Esophagus (tissue), 2 donors: ENCODE results near the gene ASB10. TPM values are rescaled to one million over a fixed set of nuclear protein-coding genes. Genes with fewer than 3 reads are reported as not detected.

Experiments
- H3K27ac ChIP-seq, 2 donors: one replicate each; pipeline ENCODE4 v1.5.1; 2013; ENCODE audit warnings: low read depth in 2 of 2, mild to moderate bottlenecking in 2 of 2, inconsistent platforms in 1 of 2, low read length in 1 of 2, moderate library complexity in 1 of 2
- H3K27me3 ChIP-seq, 2 donors: one replicate each; pipeline ENCODE4 v1.6.1; 2013; ENCODE audit warnings: low read length in 2 of 2, control low read depth in 1 of 2, mild to moderate bottlenecking in 1 of 2; ENCODE audit not compliant: insufficient read depth in 2 of 2, control insufficient read depth in 1 of 2
- H3K36me3 ChIP-seq, 2 donors: one replicate each; pipeline ENCODE4 v1.6.1; 2013; ENCODE audit warnings: low read length in 1 of 2; ENCODE audit not compliant: control insufficient read depth in 2 of 2, insufficient read depth in 2 of 2
- H3K4me1 ChIP-seq, 2 donors: one replicate each; pipeline ENCODE4 v1.6.1; 2013; ENCODE audit warnings: low read length in 1 of 2; ENCODE audit not compliant: control insufficient read depth in 2 of 2, insufficient read depth in 2 of 2
- H3K4me3 ChIP-seq, 2 donors: one replicate each; pipeline ENCODE4 v1.5.1; 2013; ENCODE audit warnings: low read length in 2 of 2, mild to moderate bottlenecking in 2 of 2, low read depth in 1 of 2, moderate library complexity in 1 of 2
- H3K9me3 ChIP-seq, 2 donors: one replicate each; pipeline ENCODE4 v1.6.1; 2013; ENCODE audit warnings: mild to moderate bottlenecking in 2 of 2, low read depth in 1 of 2, low read length in 1 of 2, moderate library complexity in 1 of 2; ENCODE audit not compliant: control insufficient read depth in 2 of 2, insufficient read depth in 1 of 2
- WGBS, 2 donors: extraction: QIAGEN DNeasy Blood & Tissue Kit; methylation state at CpG; one replicate each; pipeline ENCODE4 v1.1.7; 2013; 5-methylcytosine and 5-hydroxymethylcytosine counted together
- polyA plus RNA-seq, 2 donors: library from polyadenylated mRNA; stranded (reverse); fragments of 200-250 nt; gene quantifications; one replicate each; pipeline ENCODE4 v1.2.3, GENCODE V29; 2013
- donor health status: healthy with polysubstance abuse.
- donor health status: Bipolar disorder and iron deficiency.

Gene ASB10
- polyA plus RNA-seq, 2 donors, result 0.01 TPM; not detected in 1

DNA sequence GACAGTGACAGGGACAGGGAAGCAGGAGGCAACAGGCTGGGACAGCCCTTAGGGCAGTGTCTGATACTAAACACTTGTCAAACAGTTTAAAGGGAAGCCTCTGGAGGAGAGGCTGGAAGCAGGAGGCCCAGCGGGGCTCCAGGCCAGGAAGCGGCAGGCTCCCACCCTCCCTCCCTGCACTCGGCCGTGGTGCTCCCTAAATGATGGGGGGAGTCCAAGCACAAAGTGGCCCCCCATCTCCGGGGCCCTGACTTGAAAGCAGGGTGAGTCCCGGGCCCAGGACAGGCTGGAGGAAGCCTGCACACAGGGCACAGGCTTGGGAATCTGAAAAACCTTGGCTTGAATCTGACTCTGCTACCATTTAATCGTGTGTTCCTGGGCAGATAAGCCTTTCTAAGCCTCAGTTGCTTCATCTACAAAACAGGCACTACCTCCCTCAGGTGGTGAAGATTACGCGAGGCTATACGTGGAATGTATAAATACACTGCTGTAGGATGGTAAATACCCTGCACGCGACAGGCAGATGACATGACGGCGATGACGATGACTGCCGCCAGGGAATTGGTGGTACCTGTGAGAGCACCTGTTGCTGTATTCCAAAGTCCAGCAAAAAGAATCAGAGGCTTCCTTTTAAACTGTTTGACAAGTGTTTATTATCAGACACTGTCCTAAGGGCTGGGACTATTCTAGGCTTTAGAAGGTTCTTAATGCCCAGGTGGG lies 53.6 kb downstream of the ASB10 start:
- H3K27ac ChIP-seq, result no peak overlapping the region
- peaks cover 12 to 80% of the 10 kb centered on the region in 2 donors for H3K36me3 ChIP-seq
- H3K27me3 ChIP-seq, result no peaks in the 10 kb centered on the region
- H3K4me3 ChIP-seq, result no peak overlapping the region
- WGBS, 2 donors, result 89 to 92% methylated on average over 16 of the region's 16 CpGs
- no peaks in the 10 kb centered on the region for H3K9me3 ChIP-seq
- H3K4me1 ChIP-seq, result peaks cover 0 to 2% of the 10 kb centered on the region in 2 donors

GRCh38 chr7:151132461-151133205 lies 54.4 kb downstream of the ASB10 start:
- WGBS, 2 donors, result 95 to 96% methylated on average over 21 of the region's 21 CpGs
- Histone ChIP-seq H3K9me3 (no peaks in the 10 kb centered on the region), H3K27me3 (no peaks in the 10 kb centered on the region), H3K36me3 (peaks cover 12 to 77% of the 10 kb centered on the region in 2 donors), H3K4me1 (peaks cover 0 to 2% of the 10 kb centered on the region in 2 donors), H3K4me3 (no peak overlapping the region), H3K27ac (no peak overlapping the region)

DNA sequence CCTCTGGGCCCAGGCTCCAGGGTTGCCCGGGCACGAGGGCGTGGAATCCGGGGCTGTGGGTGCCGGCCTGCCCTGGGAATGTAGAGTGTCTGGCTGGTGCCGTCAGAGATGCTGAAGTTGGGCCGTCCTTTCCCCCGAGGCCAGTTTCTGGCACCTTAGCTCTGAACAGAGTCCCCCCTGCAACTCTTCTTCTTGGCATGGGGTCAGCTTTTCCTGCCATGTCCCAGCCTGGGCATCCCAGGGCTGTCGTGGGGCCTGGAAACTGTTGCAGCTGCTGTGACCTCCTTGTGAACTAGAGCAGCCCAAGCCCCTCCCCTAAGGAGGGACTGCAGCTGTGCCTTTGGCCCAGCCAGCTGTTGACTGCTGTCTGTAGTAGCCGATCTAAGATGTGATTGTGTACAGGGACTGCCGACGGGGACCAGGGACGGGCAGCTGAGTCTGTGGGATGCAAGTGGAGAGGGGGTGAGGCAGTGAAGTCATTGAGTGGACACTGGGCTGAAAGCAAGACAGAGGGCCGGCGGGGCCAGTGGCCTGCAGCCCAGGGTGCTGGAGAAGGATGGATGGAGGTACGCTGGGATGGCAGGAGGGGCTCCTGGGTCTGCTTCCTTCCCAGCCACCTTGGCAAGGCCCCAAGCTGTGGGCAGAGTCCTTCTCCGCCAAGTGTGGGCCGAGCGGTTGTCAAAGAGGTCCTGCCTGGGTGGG lies 55.3 kb downstream of the ASB10 start:
- no peak overlapping the region for H3K27ac ChIP-seq
- H3K4me1 ChIP-seq, result peaks cover 0 to 3% of the 10 kb centered on the region in 2 donors
- 79 to 82% methylated on average over 19 of the region's 19 CpGs for WGBS, 2 donors
- H3K36me3 ChIP-seq, result peaks cover 12 to 72% of the 10 kb centered on the region in 2 donors
- H3K4me3 ChIP-seq, result no peak overlapping the region
- H3K27me3 ChIP-seq, result no peaks in the 10 kb centered on the region
- H3K9me3 ChIP-seq, result no peaks in the 10 kb centered on the region

DNA sequence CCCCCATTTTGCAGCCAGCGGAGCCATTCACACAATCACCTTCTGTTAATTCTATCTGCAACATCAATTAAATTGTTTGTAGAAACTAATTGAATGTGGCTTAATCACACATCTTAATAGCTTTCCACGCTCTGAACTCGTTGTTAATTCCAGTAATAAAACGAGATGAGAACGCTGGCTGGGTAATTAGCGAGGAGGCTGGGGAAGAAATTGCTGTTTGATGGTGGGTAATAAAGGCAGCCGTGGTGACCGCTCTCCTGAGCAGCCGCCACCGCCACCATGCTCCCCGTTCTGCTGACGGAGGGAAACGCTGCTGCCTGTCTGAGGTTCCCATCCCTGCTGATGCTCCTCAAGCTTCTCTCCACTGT lies 55.8 kb downstream of the ASB10 start:
- peaks cover 12 to 70% of the 10 kb centered on the region in 2 donors for H3K36me3 ChIP-seq
- WGBS, 2 donors, result 86 to 92% methylated on average over 13 of the region's 13 CpGs
- H3K4me3 ChIP-seq, result no peak overlapping the region
- no peaks in the 10 kb centered on the region for H3K9me3 ChIP-seq
- no peaks in the 10 kb centered on the region for H3K27me3 ChIP-seq
- H3K4me1 ChIP-seq, result peaks cover 0 to 4% of the 10 kb centered on the region in 2 donors
- no peak overlapping the region for H3K27ac ChIP-seq

DNA sequence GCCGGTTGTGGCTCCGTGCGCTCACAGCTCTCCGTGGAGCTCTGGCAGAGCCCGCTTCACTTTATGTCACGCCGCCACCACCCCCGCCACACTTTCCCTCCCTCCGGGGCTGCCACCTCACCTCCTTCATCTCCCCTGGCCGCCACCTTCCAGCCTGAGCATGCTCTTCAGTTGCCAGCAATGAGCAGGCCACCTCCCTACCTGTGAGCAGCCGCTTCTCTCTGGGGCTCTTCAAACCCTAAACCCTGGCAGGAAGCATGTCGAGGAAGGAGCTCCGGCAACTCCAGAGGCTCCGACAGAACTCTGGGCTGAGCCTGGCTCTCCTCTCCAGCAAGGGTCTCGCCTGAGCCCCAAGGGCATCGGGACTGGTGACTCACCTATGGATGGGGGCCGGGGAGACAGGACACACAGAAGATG lies 56.3 kb downstream of the ASB10 start:
- Histone ChIP-seq H3K9me3 (no peaks in the 10 kb centered on the region), H3K36me3 (peaks cover 12 to 66% of the 10 kb centered on the region in 2 donors), H3K27ac (no peak overlapping the region), H3K27me3 (no peaks in the 10 kb centered on the region), H3K4me1 (peaks cover 0 to 9% of the 10 kb centered on the region in 2 donors), H3K4me3 (no peak overlapping the region)
- 92 to 93% methylated on average over 17 of the region's 17 CpGs for WGBS, 2 donors

- H3K4me1 ChIP-seq, result peaks cover 0 to 15% of the 10 kb centered on the region in 2 donors
- H3K36me3 ChIP-seq, result peaks cover 12 to 61% of the 10 kb centered on the region in 2 donors
- no peak overlapping the region for H3K27ac ChIP-seq
- no peaks in the 10 kb centered on the region for H3K9me3 ChIP-seq
- no peaks in the 10 kb centered on the region for H3K27me3 ChIP-seq
- WGBS, 2 donors, result 89 to 94% methylated on average over 9 of the region's 9 CpGs
- no peak overlapping the region for H3K4me3 ChIP-seq
Observed at GRCh38 chr7:151129960-151130591, 57.0 kb downstream of the ASB10 start.

- Histone ChIP-seq H3K4me1 (peaks cover 0 to 18% of the 10 kb centered on the region in 2 donors), H3K36me3 (peaks cover 5 to 60% of the 10 kb centered on the region in 2 donors), H3K4me3 (no peak overlapping the region), H3K9me3 (no peaks in the 10 kb centered on the region), H3K27ac (no peak overlapping the region), H3K27me3 (no peaks in the 10 kb centered on the region)
- 86 to 88% methylated on average over 28 of the region's 28 CpGs for WGBS, 2 donors
Observed at GRCh38 chr7:151129117-151129959, 57.7 kb downstream of the ASB10 start.

DNA sequence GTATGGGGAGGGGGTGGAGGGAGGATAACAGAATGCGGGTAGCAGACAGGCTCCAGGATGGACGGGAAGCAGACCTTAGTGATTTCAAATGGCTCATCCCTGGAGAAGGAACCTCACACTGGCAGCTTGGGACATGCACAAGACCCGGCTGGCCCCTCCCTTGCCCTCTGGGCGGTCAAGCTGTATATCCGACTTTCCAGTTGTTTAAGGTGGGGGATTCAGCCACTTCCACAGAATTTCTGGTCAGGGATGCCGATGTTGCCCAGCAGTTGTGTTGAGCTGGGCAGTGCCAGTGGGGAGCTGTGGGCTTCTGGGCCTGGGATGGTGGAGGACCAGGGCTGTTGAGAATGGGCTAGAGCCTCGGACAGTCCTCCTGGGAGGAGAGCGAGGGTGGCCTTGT lies 58.3 kb downstream of the ASB10 start:
- 84% methylated on average over 8 of the region's 8 CpGs for whole genome bisulfite sequencing, 2 donors
- peaks cover 5 to 57% of the 10 kb centered on the region in 2 donors for H3K36me3 ChIP-seq
- H3K4me1 ChIP-seq, result peaks cover 0 to 21% of the 10 kb centered on the region in 2 donors
- H3K27ac ChIP-seq, result no peak overlapping the region
- no peaks in the 10 kb centered on the region for H3K9me3 ChIP-seq
- no peaks in the 10 kb centered on the region for H3K27me3 ChIP-seq
- no peak overlapping the region for H3K4me3 ChIP-seq
